ENCODE measurements around the gene HS3ST4. TPM values are rescaled to one million over a fixed set of nuclear protein-coding genes. Genes with fewer than 3 reads are reported as not detected.

HS3ST4 gene
- total and polyA plus RNA-seq, 2 of the 8 experiments (the other 6 are each of a cell fraction or from before 2014, with no cell fraction given): 1.9 to 3.3 TPM

- Histone ChIP-seq H2BK120ac (replicated peaks; ENCODE audit: low read depth, low read length) (peak overlapping the region; percentile 57), H3K4me3 (ENCODE audit: extremely low read depth in 1 of 4, insufficient read depth in 2 of 4, low read depth in 3 of 4, low read length in 4 of 4) (no peak overlapping the region), H3K4me2 (ENCODE audit: insufficient read depth in 1 of 2, low read depth in 2 of 2, low read length in 2 of 2) (peak overlapping the region in 1 of 2 experiments; percentile 46; a peak in 1 of 4 replicates), H2BK12ac (ENCODE audit: low read depth, low read length) (peak overlapping the region; percentile 86), H2AK5ac (ENCODE audit: low read depth, low read length) (peak overlapping the region; percentile 87), H3K79me1 (ENCODE audit: low read depth, low read length) (no peaks in the 10 kb centered on the region), H3K23ac (ENCODE audit: insufficient read length) (no peak overlapping the region), H3K79me2 (ENCODE audit: control insufficient read depth in 1 of 2, insufficient read depth in 2 of 2, low read length in 2 of 2) (no peaks in the 10 kb centered on the region), H4K20me1 (replicated peaks in 1 of 2; ENCODE audit: control insufficient read depth in 1 of 2, insufficient read depth in 2 of 2, low read length in 2 of 2) (no peaks in the 10 kb centered on the region), H3K9ac (replicated peaks in 1 of 4; ENCODE audit: extremely low read depth in 1 of 4, low read depth in 3 of 4, low read length in 3 of 4) (no peak overlapping the region), H3K9me3 (ENCODE audit: insufficient read depth in 2 of 2, low read depth in 1 of 2, low read length in 1 of 2) (peaks cover 5 to 8% of the 10 kb centered on the region in 2 experiments; a peak in 3 of 4 replicates), H2AFZ (ENCODE audit: low read length) (no peak overlapping the region), H2BK20ac (ENCODE audit: low read length) (peak overlapping the region; percentile 24; the same call in 1 of the 2 replicates), H2BK5ac (ENCODE audit: low read depth, low read length) (peak overlapping the region; percentile 91; the same call in 1 of the 2 replicates), H3K18ac (ENCODE audit: extremely low read depth, low read length) (peak overlapping the region; percentile 71), H4K91ac (replicated peaks; ENCODE audit: insufficient read length, low read length) (peak overlapping the region; percentile 6), H4K8ac (ENCODE audit: extremely low read depth, insufficient read depth, low read length) (no peak overlapping the region), H3K36me3 (ENCODE audit: control insufficient read depth in 2 of 4, insufficient read depth in 4 of 4, low read length in 3 of 4) (peaks cover 0 to 8% (median 0%) of the 10 kb centered on the region in 4 experiments; a peak in 1 of 8 replicates), H3K23me2 (ENCODE audit: low read depth, low read length) (no peaks in the 10 kb centered on the region), H3K27me3 (replicated peaks in 1 of 4; ENCODE audit: control insufficient read depth in 3 of 4, extremely low read depth in 1 of 4, insufficient read depth in 3 of 4, low read length in 3 of 4) (no peaks in the 10 kb centered on the region), H3K27ac (ENCODE audit: low read depth, low read length) (no peak overlapping the region), H3K14ac (ENCODE audit: insufficient read length) (no peak overlapping the region), H4K5ac (ENCODE audit: insufficient read length, low read depth, low read length) (no peak overlapping the region), H2BK15ac (ENCODE audit: low read length) (peak overlapping the region; percentile 20; the same call in 1 of the 2 replicates), H3K4ac (replicated peaks; ENCODE audit: insufficient read length, low read depth, low read length) (no peak overlapping the region), H3K56ac (replicated peaks; ENCODE audit: insufficient read length, low read depth, low read length) (no peak overlapping the region), H3K4me1 (replicated peaks in 1 of 4; ENCODE audit: control insufficient read depth in 3 of 4, insufficient read depth in 4 of 4, low read length in 3 of 4) (peaks cover 6 to 14% (median 13%) of the 10 kb centered on the region in 4 experiments; a peak in 6 of 7 replicates)
- ChIA-PET POLR2A (ENCODE audit: partially characterized antibody) (interaction anchor here (1.3 to 1.6 kb wide), 3 partner anchors 34 to 225 kb away, joined by 3 to 4 read pairs (median 3); no protein-coding TSS in a partner anchor), CTCF (ENCODE audit: partially characterized antibody) (no interaction called here)
- WGBS, 2 experiments (ENCODE audit: extremely low coverage in 1 of 2, insufficient coverage in 1 of 2, insufficient read length in 1 of 2, insufficient replicate concordance in 2 of 2, low coverage in 1 of 2, low lambda C conversion rate in 2 of 2, missing lambda C conversion rate in 1 of 2): 73% methylated on average over 4 of the region's 4 CpGs; no CpG with 5 or more reads in 1 of the 2 experiments
- FAIRE-seq (no peak), DNase-seq (ENCODE audit: low read depth in 1 of 2, low spot score in 2 of 2) (no peak)
- no peak for TF ChIP-seq ATF2 (IDR thresholded peaks at IDR 0.05; ENCODE audit: low read length)
- no peak for TF ChIP-seq RXRA (IDR thresholded peaks at IDR 0.05; ENCODE audit: insufficient read depth, low read depth, low read length)
- TF ChIP-seq POLR2A (IDR thresholded peaks at IDR 0.05; ENCODE audit: control extremely low read depth in 1 of 2, low read depth in 2 of 2, low read length in 2 of 2): no peak
- no peak for TF ChIP-seq EZH2 (IDR thresholded peaks at IDR 0.05; ENCODE audit: low read depth, low read length, severe bottlenecking)
- TF ChIP-seq CEBPB (IDR thresholded peaks at IDR 0.05; ENCODE audit: low read depth, low read length): 0 out of 2 replicates have a peak, but pooled peaks have one; percentile 40
- no peak for TF ChIP-seq MAX (IDR thresholded peaks at IDR 0.05)
These were observed 484.2 kb downstream of the HS3ST4 start for GRCh38 chr16:26175944-26176343.
